HepG2 (cell line): Measurements from ENCODE around the gene MSRB3. TPM values are rescaled to one million over a fixed set of nuclear protein-coding genes. Genes with fewer than 3 reads are reported as not detected.

Source experiments
- ATAC-seq: fragments of 200-7000 bp; cut with Tn5 transposase; 3 replicates; pipeline ENCODE4 v1.9.1; 2020; ENCODE audit warnings: mild to moderate bottlenecking, moderate library complexity
- BruUV-seq: library from RNA; stranded (reverse); fragments of 400-500 nt; replicated peaks from 2 replicates; lab custom pipeline; 2021; lab: Mats Ljungman, UMichigan
- CTCF ChIA-PET: fragments of 300-600 bp; formaldehyde crosslinking; extraction: SDS; loops from one replicate; lab custom pipeline; 2021; ENCODE audit warnings: low total read pairs, inconsistent platforms, low intra/inter-chr PET ratio; lab: Yijun Ruan, JAX
- POLR2A ChIA-PET: fragments of 350-600 bp; sonication (Branson Sonifier 250); formaldehyde crosslinking; loops from one replicate; lab custom pipeline; 2020; ENCODE audit warnings: antibody characterized with exemption, inconsistent platforms; lab: Yijun Ruan, JAX
- DNase-seq: peaks from one replicate; pipeline ENCODE4 v3.0.0-alpha.2; 2015; ENCODE audit warnings: low spot score
- FAIRE-seq: peaks from 3 replicates; lab custom pipeline; 2011; peaks lifted over from hg19 to GRCh38; lab: Jason Lieb, UNC
- H2AFZ ChIP-seq: one replicate; pipeline ENCODE4 v1.6.1; 2011; ENCODE audit warnings: low read length, inconsistent platforms
- H3K27ac ChIP-seq: fragments of 300-600 bp; 3 replicates; pipeline ENCODE4 v1.8.0; 2011; ENCODE audit warnings: mixed run types, mild to moderate bottlenecking, mixed read lengths, low read length, inconsistent platforms; ENCODE audit not compliant: insufficient read depth; ENCODE audit errors: extremely low read length
- H3K27me3 ChIP-seq, 2 experiments: fragments of 200-600 bp in 1 of 2; 2 replicates in 1 of 2; 3 replicates in 1 of 2; pipeline versions ENCODE4 v1.6.0 to v1.8.0; 2011; ENCODE audit warnings: low read length in 2 of 2, mild to moderate bottlenecking in 2 of 2, moderate library complexity in 2 of 2, inconsistent platforms in 1 of 2; ENCODE audit not compliant: insufficient read depth in 2 of 2, control insufficient read depth in 1 of 2
- H3K36me3 ChIP-seq, 2 experiments: fragments of 200-600 bp in 1 of 2; replicated peaks in 1 of 2; 2 replicates in 1 of 2; 3 replicates in 1 of 2; pipeline versions ENCODE4 v1.5.1 to v1.8.0; 2011; ENCODE audit warnings: low read length in 2 of 2, inconsistent platforms in 1 of 2; ENCODE audit not compliant: insufficient read depth in 2 of 2, control insufficient read depth in 1 of 2
- H3K4me1 ChIP-seq: 2 replicates; pipeline ENCODE4 v1.5.1; 2012; ENCODE audit warnings: low read length, inconsistent platforms; ENCODE audit not compliant: insufficient read depth
- H3K4me2 ChIP-seq: 2 replicates; pipeline ENCODE4 v1.6.0; 2011; ENCODE audit warnings: low read depth, low read length, inconsistent platforms
- H3K4me3 ChIP-seq, 3 experiments: fragments of 200-600 bp in 1 of 3; sonication (generic), shearing (Covaris generic) in 1 of 3; replicated peaks in 1 of 3; 2 replicates each; pipeline ENCODE4 v1.5.1; 2011 to 2016; ENCODE audit warnings: low read length in 3 of 3, inconsistent platforms in 2 of 3, low read depth in 2 of 3, mild to moderate bottlenecking in 2 of 3, control low read depth in 1 of 3, mixed read lengths in 1 of 3; ENCODE audit not compliant: insufficient read depth in 1 of 3
- H3K79me2 ChIP-seq: one replicate; pipeline ENCODE4 v1.6.1; 2011; ENCODE audit warnings: low read length, inconsistent platforms; ENCODE audit not compliant: insufficient read depth
- H3K9ac ChIP-seq: 2 replicates; pipeline ENCODE4 v1.6.0; 2011; ENCODE audit warnings: mild to moderate bottlenecking, low read depth, low read length, inconsistent platforms; ENCODE audit not compliant: insufficient read depth
- H3K9me3 ChIP-seq: 2 replicates; pipeline ENCODE4 v1.5.1; 2012; ENCODE audit warnings: mild to moderate bottlenecking, low read length
- H4K20me1 ChIP-seq: 2 replicates; pipeline ENCODE4 v1.6.0; 2011; ENCODE audit warnings: inconsistent platforms, mild to moderate bottlenecking, low read length, moderate library complexity; ENCODE audit not compliant: insufficient read depth
- ATM ChIP-seq: fragments of 450-650 bp; IDR thresholded peaks from 2 replicates; pipeline ENCODE4 v1.7.1; 2017; ENCODE audit warnings: mild to moderate bottlenecking, borderline replicate concordance
- EP300 ChIP-seq, 3 experiments: sonication (generic) in 1 of 3; formaldehyde crosslinking in 1 of 3; IDR thresholded peaks; 2 replicates each; pipeline versions ENCODE4 v1.5.1 to v1.6.1; 2011 to 2020; ENCODE audit warnings: low read depth in 2 of 3, low read length in 2 of 3, borderline replicate concordance in 1 of 3, improper control_type of control experiment in 1 of 3, mild to moderate bottlenecking in 1 of 3, missing genetic modification reagents in 1 of 3, moderate library complexity in 1 of 3
- GATAD1 ChIP-seq: IDR thresholded peaks from 2 replicates; pipeline ENCODE4 v1.6.1; 2016; ENCODE audit warnings: missing genetic modification reagents, missing compliant biosample characterization
- HIVEP1 ChIP-seq: sonication (generic); formaldehyde crosslinking; IDR thresholded peaks from 2 replicates; pipeline ENCODE4 v1.4.0; 2020; ENCODE audit warnings: mild to moderate bottlenecking, missing genetic modification reagents
- HMG20B ChIP-seq: conservative IDR thresholded peaks from 2 replicates; pipeline ENCODE4 v1.6.1; 2016; ENCODE audit warnings: missing genetic modification reagents, missing compliant biosample characterization
- IKZF4 ChIP-seq: sonication (generic); formaldehyde crosslinking; IDR thresholded peaks from 2 replicates; pipeline ENCODE4 v1.5.1; 2020; ENCODE audit warnings: borderline replicate concordance, mild to moderate bottlenecking, low read depth, missing genetic modification reagents; ENCODE audit errors: not compliant biosample characterization
- NBN ChIP-seq: fragments of 450-650 bp; conservative IDR thresholded peaks from 2 replicates; pipeline ENCODE4 v1.6.1; 2017
- NFE2 ChIP-seq: sonication (generic); formaldehyde crosslinking; IDR thresholded peaks from 2 replicates; pipeline ENCODE4 v1.4.0; 2020; ENCODE audit warnings: missing genetic modification reagents
- NFIB ChIP-seq: sonication (generic); formaldehyde crosslinking; IDR thresholded peaks from 2 replicates; pipeline ENCODE4 v1.9.0; 2021; ENCODE audit warnings: missing genetic modification reagents, mild to moderate bottlenecking, borderline replicate concordance
- PTBP1 ChIP-seq: fragments of 200-400 bp; formaldehyde crosslinking; IDR thresholded peaks from 2 replicates; pipeline ENCODE4 v1.6.1; 2018; ENCODE audit warnings: low read length, low read depth; ENCODE audit not compliant: poor library complexity, severe bottlenecking
- SIN3A ChIP-seq: IDR thresholded peaks from 2 replicates; pipeline ENCODE4 v1.6.1; 2011; ENCODE audit warnings: low read depth, mild to moderate bottlenecking, control low read depth, low read length, borderline replicate concordance
- ZNF160 ChIP-seq: sonication (generic); formaldehyde crosslinking; IDR thresholded peaks from 2 replicates; pipeline ENCODE4 v1.8.0; 2022; ENCODE audit warnings: mild to moderate bottlenecking, inconsistent platforms, missing genetic modification reagents
- ZNF331 ChIP-seq: sonication (generic); formaldehyde crosslinking; IDR thresholded peaks from 2 replicates; pipeline ENCODE4 v1.4.0; 2020; ENCODE audit warnings: missing genetic modification reagents
- ZSCAN12 ChIP-seq: sonication (generic); formaldehyde crosslinking; IDR thresholded peaks from 2 replicates; pipeline ENCODE4 v1.9.0; 2021; ENCODE audit warnings: mild to moderate bottlenecking, missing genetic modification reagents
- WGBS: methylation state at CpG from one replicate; pipeline ENCODE4 v1.1.6; 2017; ENCODE audit warnings: low lambda C conversion rate; 5-methylcytosine and 5-hydroxymethylcytosine counted together
- in situ Hi-C: cut with HindIII; loops from 2 replicates; pipeline ENCODE4 v1.10.0; 2017; ENCODE audit warnings: low pct_unique_long_range_greater_than_20kb; ENCODE audit not compliant: extremely low pct_ligation_motif_present
- intact Hi-C: fragments of 100-400 bp; cut with micrococcal nuclease; formaldehyde crosslinking; loops from one replicate; pipeline ENCODE4 v1.10.0; 2022; ENCODE audit not compliant: unreplicated experiment
- polyA plus RNA-seq, 8 experiments: library from polyadenylated mRNA; depleted of rRNA in 3 of 8; stranded (reverse) in 7 of 8; unstranded in 1 of 8; fragments of >200 nt; fragmentation: Illumina TruSeq in 4 of 8; extraction: Trizol in 4 of 8; gene quantifications; 2 replicates each; pipeline versions ENCODE4 v1.2.1 to v1.2.3, GENCODE V29; 2011 to 2016; ENCODE audit warnings: low read depth in 4 of 8, missing spikeins in 1 of 8, mixed read lengths in 1 of 8; ENCODE audit not compliant: insufficient read depth in 1 of 8
- total RNA-seq, 5 experiments: library from RNA; depleted of rRNA; stranded (reverse); fragments of >200 nt; fragmentation: Illumina TruSeq; extraction: Trizol; gene quantifications; 2 replicates each; pipeline ENCODE4 v1.2.3, GENCODE V29; 2016; ENCODE audit warnings: low read depth in 1 of 5
- TF ChIP-seq, protein P1 (sequence below): sonication (generic); formaldehyde crosslinking; IDR thresholded peaks from 2 replicates; pipeline ENCODE4 v1.4.0; 2020; ENCODE audit warnings: missing genetic modification reagents, borderline replicate concordance
- TF ChIP-seq, protein P2 (sequence below): IDR thresholded peaks from 2 replicates; pipeline ENCODE4 v1.6.1; 2016
- TF ChIP-seq, protein P3 (sequence below): sonication (generic); formaldehyde crosslinking; IDR thresholded peaks from 2 replicates; pipeline ENCODE4 v1.4.0; 2020; ENCODE audit warnings: missing genetic modification reagents
- TF ChIP-seq, protein P4 (sequence below): sonication (generic); formaldehyde crosslinking; IDR thresholded peaks from 2 replicates; pipeline ENCODE4 v1.8.0; 2022; ENCODE audit warnings: mild to moderate bottlenecking, missing genetic modification reagents, moderate library complexity
- TF ChIP-seq, protein P5 (sequence below): sonication (generic); formaldehyde crosslinking; IDR thresholded peaks from 2 replicates; pipeline ENCODE4 v1.4.0; 2020; ENCODE audit warnings: mild to moderate bottlenecking, missing genetic modification reagents

MSRB3 gene
- total and polyA plus RNA-seq, 2 of the 13 experiments (the other 11 are each of a cell fraction or from before 2014, with no cell fraction given), result 1.5 to 1.9 TPM

DNA sequence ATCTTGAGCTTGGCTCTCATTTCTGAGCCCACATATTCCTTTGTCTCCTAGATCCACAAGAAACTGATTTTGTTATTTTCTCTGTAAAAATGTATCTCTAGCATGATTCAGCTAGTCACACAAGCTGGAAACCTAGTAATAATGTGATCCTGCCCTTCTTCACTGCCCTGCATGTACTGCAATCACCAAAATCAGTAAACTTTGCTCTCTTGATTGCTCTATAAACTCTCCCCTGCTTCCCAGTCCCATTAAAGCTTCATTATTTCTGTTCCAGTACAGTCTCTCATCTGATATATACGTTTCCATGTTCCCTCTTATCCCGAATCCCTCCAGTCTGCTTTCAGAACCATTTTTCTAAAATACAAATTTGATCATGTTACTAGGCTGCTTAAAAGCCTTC lies 166.5 kb downstream of the MSRB3 start:
- no peaks in the 10 kb centered on the region for H3K27me3 ChIP-seq
- ChIA-PET POLR2A (no interaction called here), CTCF (no interaction called here)
- DNase-seq (no peak), FAIRE-seq (no peak), ATAC-seq (no peak)
- H3K4me3 ChIP-seq, result no peak overlapping the region
- H3K9ac ChIP-seq, result no peak overlapping the region
- H2AFZ ChIP-seq, result no peak overlapping the region
- BruUV-seq, result no TSS peak
- in situ Hi-C loops (no loop called here), intact Hi-C loops (no loop called here)
- 10% methylated on average over 2 of the region's 2 CpGs for WGBS
- TF ChIP-seq HIVEP1, result no peak
- TF ChIP-seq ATM, result no peak
- TF ChIP-seq NFE2 (CRISPR knock-in tag), result no peak
- TF ChIP-seq IKZF4 (CRISPR knock-in tag), result no peak
- no peak for TF ChIP-seq HMG20B (CRISPR knock-in tag)
- TF ChIP-seq, protein P1, sequence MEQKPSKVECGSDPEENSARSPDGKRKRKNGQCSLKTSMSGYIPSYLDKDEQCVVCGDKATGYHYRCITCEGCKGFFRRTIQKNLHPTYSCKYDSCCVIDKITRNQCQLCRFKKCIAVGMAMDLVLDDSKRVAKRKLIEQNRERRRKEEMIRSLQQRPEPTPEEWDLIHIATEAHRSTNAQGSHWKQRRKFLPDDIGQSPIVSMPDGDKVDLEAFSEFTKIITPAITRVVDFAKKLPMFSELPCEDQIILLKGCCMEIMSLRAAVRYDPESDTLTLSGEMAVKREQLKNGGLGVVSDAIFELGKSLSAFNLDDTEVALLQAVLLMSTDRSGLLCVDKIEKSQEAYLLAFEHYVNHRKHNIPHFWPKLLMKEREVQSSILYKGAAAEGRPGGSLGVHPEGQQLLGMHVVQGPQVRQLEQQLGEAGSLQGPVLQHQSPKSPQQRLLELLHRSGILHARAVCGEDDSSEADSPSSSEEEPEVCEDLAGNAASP (CRISPR knock-in tag), result no peak
- TF ChIP-seq SIN3A, result no peak
- no peak for TF ChIP-seq ZSCAN12 (CRISPR knock-in tag)
- TF ChIP-seq EP300 (IDR thresholded peaks at IDR 0.05; ENCODE audit: low read depth in 2 of 2, low read length in 2 of 2), result no peak
- no peak for TF ChIP-seq EP300 (CRISPR knock-in tag; IDR thresholded peaks at IDR 0.05; ENCODE audit: borderline replicate concordance)
- TF ChIP-seq, protein P2, sequence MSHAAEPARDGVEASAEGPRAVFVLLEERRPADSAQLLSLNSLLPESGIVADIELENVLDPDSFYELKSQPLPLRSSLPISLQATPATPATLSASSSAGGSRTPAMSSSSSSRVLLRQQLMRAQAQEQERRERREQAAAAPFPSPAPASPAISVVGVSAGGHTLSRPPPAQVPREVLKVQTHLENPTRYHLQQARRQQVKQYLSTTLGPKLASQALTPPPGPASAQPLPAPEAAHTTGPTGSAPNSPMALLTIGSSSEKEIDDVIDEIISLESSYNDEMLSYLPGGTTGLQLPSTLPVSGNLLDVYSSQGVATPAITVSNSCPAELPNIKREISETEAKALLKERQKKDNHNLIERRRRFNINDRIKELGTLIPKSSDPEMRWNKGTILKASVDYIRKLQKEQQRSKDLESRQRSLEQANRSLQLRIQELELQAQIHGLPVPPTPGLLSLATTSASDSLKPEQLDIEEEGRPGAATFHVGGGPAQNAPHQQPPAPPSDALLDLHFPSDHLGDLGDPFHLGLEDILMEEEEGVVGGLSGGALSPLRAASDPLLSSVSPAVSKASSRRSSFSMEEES (CRISPR knock-in tag), result no peak
- TF ChIP-seq, protein P3, sequence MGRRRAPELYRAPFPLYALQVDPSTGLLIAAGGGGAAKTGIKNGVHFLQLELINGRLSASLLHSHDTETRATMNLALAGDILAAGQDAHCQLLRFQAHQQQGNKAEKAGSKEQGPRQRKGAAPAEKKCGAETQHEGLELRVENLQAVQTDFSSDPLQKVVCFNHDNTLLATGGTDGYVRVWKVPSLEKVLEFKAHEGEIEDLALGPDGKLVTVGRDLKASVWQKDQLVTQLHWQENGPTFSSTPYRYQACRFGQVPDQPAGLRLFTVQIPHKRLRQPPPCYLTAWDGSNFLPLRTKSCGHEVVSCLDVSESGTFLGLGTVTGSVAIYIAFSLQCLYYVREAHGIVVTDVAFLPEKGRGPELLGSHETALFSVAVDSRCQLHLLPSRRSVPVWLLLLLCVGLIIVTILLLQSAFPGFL (CRISPR knock-in tag), result no peak
- no peak for TF ChIP-seq NBN
- no peak for TF ChIP-seq ZNF160 (CRISPR knock-in tag)
- TF ChIP-seq PTBP1, result no peak
- TF ChIP-seq, protein P4, sequence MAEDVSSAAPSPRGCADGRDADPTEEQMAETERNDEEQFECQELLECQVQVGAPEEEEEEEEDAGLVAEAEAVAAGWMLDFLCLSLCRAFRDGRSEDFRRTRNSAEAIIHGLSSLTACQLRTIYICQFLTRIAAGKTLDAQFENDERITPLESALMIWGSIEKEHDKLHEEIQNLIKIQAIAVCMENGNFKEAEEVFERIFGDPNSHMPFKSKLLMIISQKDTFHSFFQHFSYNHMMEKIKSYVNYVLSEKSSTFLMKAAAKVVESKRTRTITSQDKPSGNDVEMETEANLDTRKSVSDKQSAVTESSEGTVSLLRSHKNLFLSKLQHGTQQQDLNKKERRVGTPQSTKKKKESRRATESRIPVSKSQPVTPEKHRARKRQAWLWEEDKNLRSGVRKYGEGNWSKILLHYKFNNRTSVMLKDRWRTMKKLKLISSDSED, result no peak
- TF ChIP-seq, protein P5, sequence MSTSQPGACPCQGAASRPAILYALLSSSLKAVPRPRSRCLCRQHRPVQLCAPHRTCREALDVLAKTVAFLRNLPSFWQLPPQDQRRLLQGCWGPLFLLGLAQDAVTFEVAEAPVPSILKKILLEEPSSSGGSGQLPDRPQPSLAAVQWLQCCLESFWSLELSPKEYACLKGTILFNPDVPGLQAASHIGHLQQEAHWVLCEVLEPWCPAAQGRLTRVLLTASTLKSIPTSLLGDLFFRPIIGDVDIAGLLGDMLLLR (CRISPR knock-in tag), result no peak
- TF ChIP-seq NFIB (CRISPR knock-in tag), result no peak
- TF ChIP-seq ZNF331 (CRISPR knock-in tag), result no peak
- TF ChIP-seq GATAD1, result no peak
- no peaks in the 10 kb centered on the region for H3K9me3 ChIP-seq
- no peaks in the 10 kb centered on the region for H4K20me1 ChIP-seq
- H3K36me3 ChIP-seq, result no peaks in the 10 kb centered on the region
- H3K4me1 ChIP-seq, result no peaks in the 10 kb centered on the region
- H3K79me2 ChIP-seq, result no peaks in the 10 kb centered on the region
- no peak overlapping the region for H3K4me2 ChIP-seq
- H3K27ac ChIP-seq, result no peak overlapping the region
